ENCODE measurements around the gene SAMM50. TPM values are rescaled to one million over a fixed set of nuclear protein-coding genes. Genes with fewer than 3 reads are reported as not detected.
A peak's percentile ranks its signal among the peaks of the same experiment; 100 is the strongest.

Gene SAMM50
- total RNA-seq, 2 donors from 2014 or later = 10.2 to 20.2 TPM

DNA sequence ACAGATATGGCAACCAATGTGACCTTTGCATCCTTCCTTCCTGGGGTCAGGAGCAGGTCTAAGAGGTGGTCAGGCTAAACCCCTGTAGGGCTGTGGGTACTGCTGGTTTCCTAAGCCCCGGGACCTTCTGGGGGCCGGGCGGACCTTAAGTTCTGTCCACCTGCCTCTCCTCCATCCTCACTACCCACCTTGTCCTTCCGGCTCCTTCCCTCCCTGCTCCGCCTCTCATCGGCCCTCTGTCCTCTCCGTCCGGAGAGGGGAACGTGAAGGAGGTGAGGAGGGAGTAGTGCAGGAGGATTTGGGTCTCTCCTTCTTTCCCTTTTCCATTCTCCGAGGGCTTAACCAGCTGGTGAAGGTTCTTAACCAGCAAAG is 40.5 kb downstream of the SAMM50 start:
- TF ChIP-seq POLR2A (IDR thresholded peaks at IDR 0.05) = no peak
- TF ChIP-seq, protein P1, sequence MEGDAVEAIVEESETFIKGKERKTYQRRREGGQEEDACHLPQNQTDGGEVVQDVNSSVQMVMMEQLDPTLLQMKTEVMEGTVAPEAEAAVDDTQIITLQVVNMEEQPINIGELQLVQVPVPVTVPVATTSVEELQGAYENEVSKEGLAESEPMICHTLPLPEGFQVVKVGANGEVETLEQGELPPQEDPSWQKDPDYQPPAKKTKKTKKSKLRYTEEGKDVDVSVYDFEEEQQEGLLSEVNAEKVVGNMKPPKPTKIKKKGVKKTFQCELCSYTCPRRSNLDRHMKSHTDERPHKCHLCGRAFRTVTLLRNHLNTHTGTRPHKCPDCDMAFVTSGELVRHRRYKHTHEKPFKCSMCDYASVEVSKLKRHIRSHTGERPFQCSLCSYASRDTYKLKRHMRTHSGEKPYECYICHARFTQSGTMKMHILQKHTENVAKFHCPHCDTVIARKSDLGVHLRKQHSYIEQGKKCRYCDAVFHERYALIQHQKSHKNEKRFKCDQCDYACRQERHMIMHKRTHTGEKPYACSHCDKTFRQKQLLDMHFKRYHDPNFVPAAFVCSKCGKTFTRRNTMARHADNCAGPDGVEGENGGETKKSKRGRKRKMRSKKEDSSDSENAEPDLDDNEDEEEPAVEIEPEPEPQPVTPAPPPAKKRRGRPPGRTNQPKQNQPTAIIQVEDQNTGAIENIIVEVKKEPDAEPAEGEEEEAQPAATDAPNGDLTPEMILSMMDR (IDR thresholded peaks at IDR 0.05) = no peak
- no peak overlapping the region for H3K4me3 ChIP-seq
- ATAC-seq = no peak

DNA sequence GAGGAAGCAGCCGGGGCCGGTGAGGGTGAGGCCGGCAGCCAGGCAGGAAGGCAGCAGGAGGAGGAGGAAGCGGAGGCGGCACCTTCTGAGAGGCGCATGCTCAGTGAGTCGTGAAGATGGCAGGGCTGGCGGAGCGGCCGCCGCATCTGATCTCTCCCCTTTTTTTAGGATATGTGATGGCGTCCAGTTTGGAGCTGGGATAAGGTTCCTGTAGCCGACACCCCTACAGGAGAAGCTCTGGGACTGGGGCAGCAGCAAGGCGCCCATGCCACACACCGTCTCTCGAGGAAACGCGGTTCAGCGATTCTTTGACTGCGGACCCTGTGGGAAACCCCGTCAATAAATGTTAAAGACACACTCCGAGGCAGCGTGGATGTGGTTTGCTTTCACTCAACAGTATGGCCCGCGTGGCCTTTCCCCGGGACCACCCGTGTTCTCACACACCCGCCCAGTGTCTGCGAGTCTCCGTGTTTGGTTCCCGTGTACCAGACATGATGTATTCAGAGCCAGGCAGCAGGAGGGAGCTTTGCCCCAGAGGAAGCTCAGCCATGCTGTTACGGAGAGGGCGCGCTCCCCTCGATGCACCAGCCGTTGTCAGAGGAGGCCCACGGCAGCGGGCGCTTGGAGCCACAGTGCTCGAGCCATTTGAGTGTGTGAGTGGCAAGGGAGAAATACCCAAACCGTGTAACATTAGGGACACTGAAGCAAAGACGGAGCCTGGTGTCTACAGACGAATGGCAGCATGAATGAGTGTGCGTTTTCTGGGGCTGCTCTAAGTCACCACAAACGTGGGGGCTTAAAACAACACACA is 41.1 kb downstream of the SAMM50 start:
- ATAC-seq = no peak
- Histone ChIP-seq H3K27me3 (no peaks in the 10 kb centered on the region), H3K4me3 (no peak overlapping the region), H3K9me3 (no peaks in the 10 kb centered on the region), H3K4me1 (no peaks in the 10 kb centered on the region), H3K27ac (no peak overlapping the region), H3K36me3 (replicated peaks in 1 of 2; ENCODE audit: insufficient read depth in 1 of 2, low read depth in 2 of 2) (peaks cover 0 to 15% of the 10 kb centered on the region in 2 donors)
- intact Hi-C loops (cut with DNase I) = no loop called here
- 79 to 87% methylated on average over 42 to 45 of the region's 45 CpGs for WGBS, 2 donors
- DNase-seq = peak in 3 of 4 donors; percentile 25 to 54 (median 32)
- TF ChIP-seq, protein P1 (IDR thresholded peaks at IDR 0.05) = no peak
- TF ChIP-seq POLR2A (IDR thresholded peaks at IDR 0.05) = no peak

More for the DNA sequence above, 40.5 kb downstream of the SAMM50 start:
- WGBS, 2 donors = 80 to 86% methylated on average over 10 of the region's 10 CpGs
- intact Hi-C loops (cut with DNase I) = no loop called here
- no peak overlapping the region for H3K27ac ChIP-seq
- H3K9me3 ChIP-seq = no peaks in the 10 kb centered on the region
- H3K27me3 ChIP-seq = no peaks in the 10 kb centered on the region
- H3K36me3 ChIP-seq (replicated peaks in 1 of 2; ENCODE audit: insufficient read depth in 1 of 2, low read depth in 2 of 2) = peaks cover 0 to 15% of the 10 kb centered on the region in 2 donors
- H3K4me1 ChIP-seq = no peaks in the 10 kb centered on the region
- no peak for DNase-seq

DNA sequence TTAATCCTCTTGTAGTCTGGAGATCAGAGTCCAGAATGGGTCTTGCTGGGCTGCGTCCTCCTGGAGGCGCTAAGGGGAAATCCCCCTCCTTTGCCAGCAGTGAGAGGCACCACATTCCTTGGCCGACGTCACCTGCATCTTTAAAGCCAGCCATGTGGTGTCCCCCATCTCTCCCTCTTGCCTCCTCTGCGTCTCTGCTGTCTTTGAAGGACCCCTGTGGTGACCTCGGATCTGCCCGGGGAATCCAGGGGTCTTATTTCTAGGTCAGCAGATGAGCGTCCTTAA is 41.7 kb downstream of the SAMM50 start:
- DNase-seq (no peak), ATAC-seq (no peak)
- TF ChIP-seq, protein P1 (IDR thresholded peaks at IDR 0.05) = no peak
- no peak for TF ChIP-seq POLR2A (IDR thresholded peaks at IDR 0.05)
- Histone ChIP-seq H3K9me3 (no peaks in the 10 kb centered on the region), H3K27me3 (no peaks in the 10 kb centered on the region), H3K4me3 (no peak overlapping the region), H3K27ac (no peak overlapping the region), H3K4me1 (no peaks in the 10 kb centered on the region), H3K36me3 (replicated peaks in 1 of 2; ENCODE audit: insufficient read depth in 1 of 2, low read depth in 2 of 2) (peaks cover 0 to 13% of the 10 kb centered on the region in 2 donors)
- 89 to 95% methylated on average over 8 of the region's 8 CpGs for WGBS, 2 donors
- intact Hi-C loops (cut with DNase I) = no loop called here

DNA sequence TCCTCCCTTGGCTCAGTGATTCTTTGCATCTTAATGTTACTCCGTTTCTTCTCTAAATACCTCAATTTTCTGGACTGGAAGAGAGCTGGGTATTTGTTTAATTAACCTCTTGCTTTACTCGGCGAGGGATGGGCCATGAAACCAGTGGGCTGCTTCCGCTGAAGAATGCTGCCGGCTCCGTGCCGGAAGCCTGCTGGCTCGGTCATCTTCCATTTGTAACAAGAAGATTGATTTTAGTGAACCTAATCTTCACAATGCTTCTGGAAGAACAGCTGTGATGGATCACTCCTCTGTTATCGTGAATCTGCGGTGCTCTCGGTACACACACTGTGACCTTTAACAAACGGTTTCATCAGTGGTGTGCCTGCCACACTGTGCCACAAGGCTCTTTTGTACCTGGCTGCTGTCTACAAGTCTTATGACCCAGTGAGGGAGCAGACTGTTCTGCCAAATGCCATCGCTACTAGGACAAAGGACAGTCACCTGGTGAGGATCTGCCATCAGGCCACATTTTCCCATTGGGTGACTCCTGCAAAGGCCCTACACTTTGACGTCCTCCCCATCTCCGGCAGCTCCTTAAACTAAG is 43.5 kb downstream of the SAMM50 start:
- Histone ChIP-seq H3K9me3 (no peaks in the 10 kb centered on the region), H3K4me3 (no peak overlapping the region), H3K27ac (no peak overlapping the region), H3K27me3 (no peaks in the 10 kb centered on the region), H3K36me3 (replicated peaks in 1 of 2; ENCODE audit: insufficient read depth in 1 of 2, low read depth in 2 of 2) (peaks cover 0 to 7% of the 10 kb centered on the region in 2 donors), H3K4me1 (no peaks in the 10 kb centered on the region)
- 85 to 92% methylated on average over 13 to 15 of the region's 15 CpGs for WGBS, 2 donors
- TF ChIP-seq, protein P1 (IDR thresholded peaks at IDR 0.05) = no peak
- TF ChIP-seq POLR2A (IDR thresholded peaks at IDR 0.05) = no peak
- intact Hi-C loops (cut with DNase I) = no loop called here
- DNase-seq (no peak), ATAC-seq (no peak)
